Measurements from ENCODE around the gene CCNY. TPM values are rescaled to one million over a fixed set of nuclear protein-coding genes. Genes with fewer than 3 reads are reported as not detected.

Gene CCNY
- polyA plus RNA-seq, 2 of the 4 experiments (the other 2 are of a cell fraction), result 28.1 to 55.5 TPM

GRCh38 chr10:35422228-35422627 is 85.9 kb downstream of the CCNY start:
- 0 out of 3 replicates have a peak overlapping the region, but pooled peaks have one; percentile 4 for H3K4me3 ChIP-seq
- no peak for ATAC-seq

DNA sequence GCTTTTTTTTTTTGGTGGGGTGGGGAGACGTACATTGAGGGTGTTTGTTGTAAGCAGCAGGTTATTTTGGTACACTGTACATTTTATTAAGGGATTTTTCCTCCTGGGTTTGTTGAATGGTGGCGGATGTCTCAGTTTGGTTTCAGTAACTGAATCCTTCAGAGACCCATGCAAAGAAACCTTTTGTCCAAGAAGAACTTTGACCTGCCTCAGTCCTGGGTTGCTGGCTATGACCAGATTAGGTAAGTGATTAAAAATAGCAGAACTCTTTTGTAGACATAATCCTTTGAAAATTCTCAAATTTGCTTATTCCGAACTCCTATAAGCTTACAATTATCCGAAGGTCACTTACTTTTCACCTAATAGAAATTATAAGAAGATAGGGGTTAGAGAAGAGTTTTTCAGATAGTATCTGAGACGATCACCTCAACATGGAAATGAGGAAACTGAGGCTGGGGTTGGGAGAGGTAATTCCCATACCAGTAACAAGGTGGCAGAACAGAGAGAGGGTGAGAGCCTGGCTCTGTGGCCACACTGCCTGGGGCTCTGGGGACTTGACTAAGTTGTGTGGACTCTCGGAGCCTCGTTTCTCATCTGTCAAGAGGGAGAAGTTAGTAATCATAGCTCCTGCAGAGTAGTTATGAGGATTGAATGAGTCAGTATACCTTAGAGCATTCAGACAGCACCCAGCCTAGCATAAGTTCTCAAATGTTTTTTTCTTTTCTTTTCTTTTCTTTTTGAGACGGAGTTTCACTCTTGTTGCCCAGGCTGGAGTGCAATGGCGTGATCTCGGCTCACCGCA is 87.4 kb downstream of the CCNY start:
- TF ChIP-seq NFE2L2 (conservative IDR thresholded peaks at IDR 0.05; ENCODE audit: low read length) (no peak), RAD21 (conservative IDR thresholded peaks at IDR 0.05 in 1 of 2, IDR thresholded peaks at IDR 0.05 in 1 of 2) (0 out of 5 replicates have a peak, but pooled peaks of 1 of the 2 experiments have one; percentile 12)
- Histone ChIP-seq H3K27ac (peak overlapping the region; percentile 46 to 51; a peak in 4 of 6 replicates), H3K9me3 (no peaks in the 10 kb centered on the region), H3K4me2 (peak overlapping the region; percentile 28; the same call in 2 of the 3 replicates), H3K4me1 (peaks cover 73% of the 10 kb centered on the region), H3K4me3 (no peak overlapping the region)
- 79% methylated on average over 11 of the region's 11 CpGs for WGBS (ENCODE audit: missing lambda C conversion rate)
- peak in 1 of 2 experiments; percentile 16; a peak in 2 of 6 replicates for ATAC-seq
- ChIA-PET CTCF (interaction anchor here (0.7 to 1.0 kb wide), 2 partner anchors 39 to 70 kb away, joined by 3 to 4 read pairs; no protein-coding TSS in a partner anchor), POLR2A (interaction anchor here (0.6 kb wide), 1 partner anchor 54 kb away, joined by 4 read pairs; no protein-coding TSS in a partner anchor)
- no peak for DNase-seq (ENCODE audit: low read depth in 1 of 2, low spot score in 1 of 2)
- FAIRE-seq, result no peak

More at GRCh38 chr10:35422228-35422627, 85.9 kb downstream of the CCNY start:
- TF ChIP-seq, protein P1, sequence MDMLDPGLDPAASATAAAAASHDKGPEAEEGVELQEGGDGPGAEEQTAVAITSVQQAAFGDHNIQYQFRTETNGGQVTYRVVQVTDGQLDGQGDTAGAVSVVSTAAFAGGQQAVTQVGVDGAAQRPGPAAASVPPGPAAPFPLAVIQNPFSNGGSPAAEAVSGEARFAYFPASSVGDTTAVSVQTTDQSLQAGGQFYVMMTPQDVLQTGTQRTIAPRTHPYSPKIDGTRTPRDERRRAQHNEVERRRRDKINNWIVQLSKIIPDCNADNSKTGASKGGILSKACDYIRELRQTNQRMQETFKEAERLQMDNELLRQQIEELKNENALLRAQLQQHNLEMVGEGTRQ (IDR thresholded peaks at IDR 0.05), result no peak
- TF ChIP-seq FOXS1 (CRISPR knock-in tag; IDR thresholded peaks at IDR 0.05) (no peak), CBX2 (IDR thresholded peaks at IDR 0.05; ENCODE audit: borderline replicate concordance, low read depth) (no peak), HOXB5 (CRISPR knock-in tag; IDR thresholded peaks at IDR 0.05) (no peak), MYC (IDR thresholded peaks at IDR 0.05; ENCODE audit: borderline replicate concordance, low read length) (no peak), NPAS2 (CRISPR knock-in tag; IDR thresholded peaks at IDR 0.05; ENCODE audit: borderline replicate concordance) (no peak), SREBF2 (IDR thresholded peaks at IDR 0.05) (no peak), RARB (CRISPR knock-in tag; IDR thresholded peaks at IDR 0.05) (no peak), REST (IDR thresholded peaks at IDR 0.05) (no peak), PHF8 (IDR thresholded peaks at IDR 0.05; ENCODE audit: borderline replicate concordance, low read depth) (no peak), KDM5A (IDR thresholded peaks at IDR 0.05) (no peak)
- TF ChIP-seq, protein P2, sequence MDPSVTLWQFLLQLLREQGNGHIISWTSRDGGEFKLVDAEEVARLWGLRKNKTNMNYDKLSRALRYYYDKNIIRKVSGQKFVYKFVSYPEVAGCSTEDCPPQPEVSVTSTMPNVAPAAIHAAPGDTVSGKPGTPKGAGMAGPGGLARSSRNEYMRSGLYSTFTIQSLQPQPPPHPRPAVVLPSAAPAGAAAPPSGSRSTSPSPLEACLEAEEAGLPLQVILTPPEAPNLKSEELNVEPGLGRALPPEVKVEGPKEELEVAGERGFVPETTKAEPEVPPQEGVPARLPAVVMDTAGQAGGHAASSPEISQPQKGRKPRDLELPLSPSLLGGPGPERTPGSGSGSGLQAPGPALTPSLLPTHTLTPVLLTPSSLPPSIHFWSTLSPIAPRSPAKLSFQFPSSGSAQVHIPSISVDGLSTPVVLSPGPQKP (IDR thresholded peaks at IDR 0.05; ENCODE audit: low read depth, low read length), result no peak
- TF ChIP-seq, protein P3, sequence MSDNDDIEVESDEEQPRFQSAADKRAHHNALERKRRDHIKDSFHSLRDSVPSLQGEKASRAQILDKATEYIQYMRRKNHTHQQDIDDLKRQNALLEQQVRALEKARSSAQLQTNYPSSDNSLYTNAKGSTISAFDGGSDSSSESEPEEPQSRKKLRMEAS (IDR thresholded peaks at IDR 0.05), result no peak
- Histone ChIP-seq H3K9me3 (no peaks in the 10 kb centered on the region), H3K4me2 (peak overlapping the region; percentile 84), H3K4me1 (peaks cover 83% of the 10 kb centered on the region), H3K27ac (peak overlapping the region; percentile 79 to 90)
- POLR2A ChIA-PET, result no interaction called here
- 16% methylated on average over 5 of the region's 5 CpGs for WGBS (ENCODE audit: missing lambda C conversion rate)
- FAIRE-seq, result no peak
- no peak for DNase-seq (ENCODE audit: low read depth in 1 of 2, low spot score in 1 of 2)
- CTCF ChIA-PET, result interaction anchor here (1.3 to 2.2 kb wide), 4 partner anchors 9 to 141 kb away, joined by 4 to 7 read pairs (median 5); no protein-coding TSS in a partner anchor
